Measurements from ENCODE around the gene TMEM240. TPM values are rescaled to one million over a fixed set of nuclear protein-coding genes. Genes with fewer than 3 reads are reported as not detected.

The TMEM240 gene
- total and polyA plus RNA-seq, 2 donors (not counting 3 experiments of a cell fraction or from before 2014, with no cell fraction given): 7.0 to 7.6 TPM

GRCh38 chr1:1545946-1546737 is 5.7 kb upstream of the TMEM240 start:
- dilution Hi-C loops (cut with MboI; ENCODE audit: extremely low pct_ligation_motif_present, low sequenced_read_pairs): no loop called here
- Histone ChIP-seq H3K4me2 (ENCODE audit: insufficient read depth, low read length) (no peak overlapping the region), H3K27ac (ENCODE audit: insufficient read depth, low read depth, low read length) (no peak overlapping the region), H3K4me1 (ENCODE audit: control insufficient read depth, extremely low read depth, insufficient read depth, low read length) (peaks cover 9% of the 10 kb centered on the region), H3K9me3 (replicated peaks; ENCODE audit: control insufficient read depth, insufficient read depth, low read length) (no peaks in the 10 kb centered on the region), H3K9ac (replicated peaks; ENCODE audit: extremely low read depth, insufficient read depth, low read length) (no peak overlapping the region), H3K36me3 (ENCODE audit: control insufficient read depth in 2 of 2, extremely low read depth in 1 of 2, insufficient read depth in 2 of 2, low read length in 2 of 2) (peaks cover 0 to 8% of the 10 kb centered on the region in 2 experiments), H3K79me2 (ENCODE audit: control insufficient read depth, insufficient read depth, low read length) (peaks cover 6% of the 10 kb centered on the region), H3K9me1 (replicated peaks; ENCODE audit: control insufficient read depth, extremely low read depth, insufficient read depth, low read length) (no peaks in the 10 kb centered on the region), H3K27me3 (ENCODE audit: control insufficient read depth in 2 of 2, insufficient read depth in 2 of 2, low read length in 2 of 2) (no peaks in the 10 kb centered on the region), H3K4me3 (replicated peaks in 1 of 3; ENCODE audit: insufficient read depth in 1 of 3, low read depth in 1 of 3, low read length in 3 of 3) (no peak overlapping the region), H2AFZ (ENCODE audit: low read depth, low read length) (no peak overlapping the region), H4K20me1 (replicated peaks; ENCODE audit: control insufficient read depth, extremely low read depth, insufficient read depth, low read length) (no peaks in the 10 kb centered on the region)
- intact Hi-C loops (cut with micrococcal nuclease): no loop called here
- CTCF ChIA-PET: no interaction called here
- POLR2A ChIA-PET: no interaction called here
- no TSS peak for BruUV-seq (replicated peaks)
- TF ChIP-seq JUN (IDR thresholded peaks at IDR 0.05; ENCODE audit: borderline replicate concordance, insufficient read depth, insufficient read length, low read depth) (no peak), CTCF (IDR thresholded peaks at IDR 0.05; ENCODE audit: extremely low read depth in 1 of 2, insufficient read depth in 1 of 2, low read depth in 1 of 2, low read length in 2 of 2) (no peak), GATA2 (IDR thresholded peaks at IDR 0.05; ENCODE audit: insufficient read depth, insufficient read length, low read depth, low read length) (no peak), POLR2AphosphoS5 (IDR thresholded peaks at IDR 0.05; ENCODE audit: insufficient read depth, low read depth, low read length) (no peak), MAX (IDR thresholded peaks at IDR 0.05; ENCODE audit: insufficient read depth, insufficient read length) (no peak), FOS (IDR thresholded peaks at IDR 0.05; ENCODE audit: borderline replicate concordance, insufficient read depth, low read length) (no peak), POLR2A (IDR thresholded peaks at IDR 0.05; ENCODE audit: low read depth, low read length) (no peak), MYC (IDR thresholded peaks at IDR 0.05; ENCODE audit: low read depth, low read length) (no peak), EZH2 (IDR thresholded peaks at IDR 0.05; ENCODE audit: borderline replicate concordance, low read depth, low read length, severe bottlenecking) (no peak)
- no peak for DNase-seq (ENCODE audit: low read depth, low spot score)
- no peak for FAIRE-seq
